PFSK-1 (cell line): Measurements from ENCODE around the gene BCAP31.

ENCODE experiments used
- POLR2AphosphoS5 ChIP-seq: IDR thresholded peaks from 2 replicates; pipeline ENCODE4 v1.6.1; 2012; ENCODE audit warnings: low read depth, mild to moderate bottlenecking, control low read depth, low read length, moderate library complexity
- TF ChIP-seq, protein P1 (sequence below), 2 experiments: IDR thresholded peaks; 2 replicates each; pipeline versions ENCODE4 v1.6.1 to v1.8.0; 2011 to 2012; ENCODE audit warnings: low read depth in 2 of 2, low read length in 2 of 2, control low read depth in 1 of 2, inconsistent platforms in 1 of 2, mild to moderate bottlenecking in 1 of 2, moderate library complexity in 1 of 2; ENCODE audit not compliant: insufficient read depth in 1 of 2

DNA sequence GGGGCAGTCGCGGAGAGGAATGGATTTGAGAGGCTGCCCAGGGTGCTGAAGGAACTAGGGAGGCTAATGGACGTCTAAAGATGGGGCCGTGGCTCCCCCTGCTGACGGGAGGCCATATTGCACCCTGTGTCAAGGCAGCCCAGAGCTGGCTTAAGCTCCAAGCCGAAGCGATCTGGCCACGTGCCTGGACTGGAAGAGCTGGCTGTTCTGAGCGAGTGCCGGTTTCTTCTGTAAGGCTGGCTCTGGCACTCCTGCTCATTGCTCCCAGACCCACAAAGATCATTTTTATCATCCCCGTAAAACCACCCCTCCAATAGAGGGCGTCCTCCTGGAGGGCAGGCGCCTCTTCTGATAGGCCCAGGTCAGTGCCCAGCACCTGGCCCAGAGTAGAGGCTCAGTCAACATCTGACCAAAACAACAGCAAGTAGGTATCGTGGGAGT, 56.2 kb downstream of the BCAP31 start:
- TF ChIP-seq, protein P1, sequence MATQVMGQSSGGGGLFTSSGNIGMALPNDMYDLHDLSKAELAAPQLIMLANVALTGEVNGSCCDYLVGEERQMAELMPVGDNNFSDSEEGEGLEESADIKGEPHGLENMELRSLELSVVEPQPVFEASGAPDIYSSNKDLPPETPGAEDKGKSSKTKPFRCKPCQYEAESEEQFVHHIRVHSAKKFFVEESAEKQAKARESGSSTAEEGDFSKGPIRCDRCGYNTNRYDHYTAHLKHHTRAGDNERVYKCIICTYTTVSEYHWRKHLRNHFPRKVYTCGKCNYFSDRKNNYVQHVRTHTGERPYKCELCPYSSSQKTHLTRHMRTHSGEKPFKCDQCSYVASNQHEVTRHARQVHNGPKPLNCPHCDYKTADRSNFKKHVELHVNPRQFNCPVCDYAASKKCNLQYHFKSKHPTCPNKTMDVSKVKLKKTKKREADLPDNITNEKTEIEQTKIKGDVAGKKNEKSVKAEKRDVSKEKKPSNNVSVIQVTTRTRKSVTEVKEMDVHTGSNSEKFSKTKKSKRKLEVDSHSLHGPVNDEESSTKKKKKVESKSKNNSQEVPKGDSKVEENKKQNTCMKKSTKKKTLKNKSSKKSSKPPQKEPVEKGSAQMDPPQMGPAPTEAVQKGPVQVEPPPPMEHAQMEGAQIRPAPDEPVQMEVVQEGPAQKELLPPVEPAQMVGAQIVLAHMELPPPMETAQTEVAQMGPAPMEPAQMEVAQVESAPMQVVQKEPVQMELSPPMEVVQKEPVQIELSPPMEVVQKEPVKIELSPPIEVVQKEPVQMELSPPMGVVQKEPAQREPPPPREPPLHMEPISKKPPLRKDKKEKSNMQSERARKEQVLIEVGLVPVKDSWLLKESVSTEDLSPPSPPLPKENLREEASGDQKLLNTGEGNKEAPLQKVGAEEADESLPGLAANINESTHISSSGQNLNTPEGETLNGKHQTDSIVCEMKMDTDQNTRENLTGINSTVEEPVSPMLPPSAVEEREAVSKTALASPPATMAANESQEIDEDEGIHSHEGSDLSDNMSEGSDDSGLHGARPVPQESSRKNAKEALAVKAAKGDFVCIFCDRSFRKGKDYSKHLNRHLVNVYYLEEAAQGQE (IDR thresholded peaks at IDR 0.05; ENCODE audit: insufficient read depth in 1 of 2, low read depth in 2 of 2, low read length in 2 of 2), result 0 out of 4 replicates have a peak, but pooled peaks of 1 of the 2 experiments have one; percentile 22
- TF ChIP-seq POLR2AphosphoS5, result no peak
